HG03571 (cell line): ENCODE measurements around the gene MEFV.
"Not testable (repeated sequence)": the region's sequence is repeated elsewhere in the genome, so short reads cannot be mapped to it uniquely, and the experiment has no call there.

Source experiments
- ATAC-seq: cut with Tn5 transposase; IDR thresholded peaks from one replicate; pipeline ENCODE4 v1.9.1; 2021; ENCODE audit not compliant: unreplicated experiment

Gene MEFV

DNA sequence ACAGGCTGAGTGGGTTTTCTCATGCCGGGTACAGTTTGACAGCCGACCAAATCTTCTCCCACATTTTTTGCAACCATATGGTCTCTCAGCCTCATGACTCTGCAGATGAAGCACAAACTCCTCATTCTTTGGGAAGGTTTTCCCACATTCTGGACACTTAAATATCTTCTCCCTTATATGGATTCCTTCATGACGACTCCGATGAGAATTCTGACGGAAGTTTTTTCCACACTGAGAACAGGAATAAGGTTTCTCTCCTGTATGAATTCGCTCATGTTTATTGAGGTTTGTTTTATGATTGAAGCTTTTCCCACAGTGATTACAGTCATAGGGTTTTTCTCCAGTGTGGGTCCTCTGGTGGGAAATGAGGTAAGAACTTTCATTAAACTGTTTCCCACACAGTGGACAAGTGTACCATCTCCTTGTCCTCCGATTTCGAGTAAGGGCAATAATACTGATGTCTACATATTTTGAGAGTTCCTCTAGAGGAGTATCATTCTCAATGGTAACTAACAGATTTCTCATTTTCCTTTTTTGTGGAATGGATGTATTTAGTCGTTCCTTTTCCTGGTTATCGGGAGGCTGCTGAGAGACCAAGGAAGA is 32.4 kb downstream of the MEFV start:
- ATAC-seq, result no peak

DNA sequence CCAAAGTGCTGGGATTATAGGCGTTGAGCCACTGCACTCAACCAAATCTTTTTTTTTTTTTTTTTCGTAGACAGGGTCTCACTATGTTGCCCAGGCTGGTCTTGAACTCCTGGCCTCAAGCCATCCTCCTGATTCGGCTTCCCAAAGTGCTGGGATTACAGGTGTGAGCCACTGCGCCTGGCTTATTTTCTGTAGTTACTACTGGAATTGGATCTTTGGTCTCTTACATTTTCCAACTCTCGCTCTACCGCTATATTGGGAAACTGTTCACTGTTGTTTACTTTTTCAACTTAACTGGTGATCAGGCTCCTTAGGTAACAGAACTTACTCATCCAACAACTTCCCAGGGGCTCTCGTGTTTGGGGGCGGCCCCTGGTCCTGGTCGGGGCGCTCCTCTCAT is 35.6 kb downstream of the MEFV start:
- no peak for ATAC-seq

DNA sequence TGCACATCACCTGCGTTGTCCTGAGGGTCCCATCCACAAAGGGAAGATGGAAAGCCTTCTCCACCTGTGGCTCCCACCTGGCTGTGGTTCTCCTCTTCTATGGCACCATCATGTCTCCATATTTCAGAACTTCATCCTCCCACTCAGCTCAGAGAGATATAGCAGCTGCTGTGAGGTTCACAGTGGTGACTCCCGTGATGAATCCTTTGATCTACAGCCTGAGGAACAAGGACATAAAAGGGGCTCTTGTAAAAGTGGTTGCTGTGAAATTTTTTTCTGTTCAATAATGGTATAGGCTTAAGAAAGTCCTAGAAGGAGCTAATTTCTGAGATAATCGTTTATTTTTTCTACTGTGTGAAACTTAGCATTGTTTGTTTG is 40.2 kb downstream of the MEFV start:
- no peak for ATAC-seq

DNA sequence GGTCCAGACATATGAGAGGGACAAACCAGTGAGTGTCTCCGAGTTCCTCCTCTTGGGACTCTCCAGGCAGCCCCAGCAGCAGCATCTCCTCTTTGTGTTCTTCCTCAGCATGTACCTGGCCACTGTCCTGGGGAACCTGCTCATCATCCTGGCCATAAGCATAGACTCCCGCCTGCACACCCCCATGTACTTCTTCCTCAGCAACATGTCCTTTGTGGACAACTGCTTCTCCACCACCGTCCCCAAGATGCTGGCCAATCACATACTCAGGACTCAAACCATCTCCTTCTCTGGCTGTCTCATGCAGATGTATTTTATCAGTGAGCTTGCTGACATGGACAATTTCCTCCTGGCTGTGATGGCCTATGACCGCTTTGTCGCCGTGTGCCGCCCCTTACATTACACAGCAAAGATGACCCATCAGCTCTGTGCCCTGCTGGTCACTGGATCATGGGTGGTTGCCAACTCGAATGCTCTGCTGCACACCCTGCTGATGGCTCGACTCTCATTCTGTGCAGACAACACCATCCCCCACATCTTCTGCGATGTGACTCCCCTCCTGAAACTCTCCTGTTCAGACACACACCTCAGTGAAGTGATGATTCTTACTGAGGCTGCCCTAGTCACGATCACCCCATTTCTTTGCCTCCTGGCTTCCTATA is 40.7 kb downstream of the MEFV start:
- ATAC-seq, result no peak

DNA sequence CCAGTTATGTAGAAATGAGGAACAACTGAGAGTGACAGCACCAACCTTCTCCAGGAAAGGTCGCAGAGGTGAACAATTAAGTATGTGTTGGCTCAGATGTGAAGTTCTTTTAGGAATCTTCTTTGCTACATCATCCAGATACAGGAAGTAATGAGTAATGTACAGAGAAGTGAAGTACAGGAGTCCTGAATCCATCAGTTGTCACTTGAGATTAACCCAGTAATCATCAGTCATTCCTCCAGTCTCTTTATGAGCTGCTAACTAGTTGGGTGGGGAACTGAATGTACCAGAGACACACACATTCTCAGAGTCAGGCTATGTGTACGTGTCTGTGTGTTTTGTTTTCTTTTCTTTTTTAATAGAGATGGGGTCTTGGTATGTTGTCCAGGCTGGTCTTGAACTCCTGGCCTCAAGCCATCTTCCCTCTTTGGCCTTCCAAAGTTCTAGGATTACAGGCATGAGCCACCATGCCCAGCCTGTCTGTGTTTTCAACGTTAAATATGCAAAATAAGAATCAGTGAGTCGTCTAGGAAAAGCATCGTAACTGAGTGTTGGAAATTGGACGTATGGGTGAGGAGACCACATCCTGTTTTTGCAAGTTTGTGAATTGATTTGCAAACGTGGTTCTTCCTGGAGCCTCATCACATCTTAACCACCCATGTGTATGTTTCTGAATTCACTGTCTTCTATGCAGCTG is 41.4 kb downstream of the MEFV start:
- ATAC-seq, result no peak

DNA sequence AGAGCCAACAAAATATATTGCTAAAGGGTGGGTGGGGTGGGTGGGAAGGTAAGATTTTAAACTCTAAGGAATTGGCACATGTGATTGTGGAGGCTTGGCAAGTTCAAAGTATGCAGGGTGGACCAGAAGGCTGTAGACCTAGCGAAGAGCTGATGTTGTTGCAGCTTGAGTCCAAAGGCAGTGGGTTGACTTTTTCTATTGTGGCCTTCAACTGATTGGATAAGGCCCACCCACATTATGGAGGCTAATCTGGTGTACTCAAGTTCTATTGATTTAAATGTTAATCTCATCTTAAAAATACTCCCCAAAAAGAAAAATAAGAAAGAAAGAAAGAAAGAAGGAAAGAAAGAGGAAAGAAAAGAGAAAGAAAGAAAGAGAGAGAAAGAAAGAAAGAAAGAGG is 43.9 kb downstream of the MEFV start:
- ATAC-seq, result no peak

DNA sequence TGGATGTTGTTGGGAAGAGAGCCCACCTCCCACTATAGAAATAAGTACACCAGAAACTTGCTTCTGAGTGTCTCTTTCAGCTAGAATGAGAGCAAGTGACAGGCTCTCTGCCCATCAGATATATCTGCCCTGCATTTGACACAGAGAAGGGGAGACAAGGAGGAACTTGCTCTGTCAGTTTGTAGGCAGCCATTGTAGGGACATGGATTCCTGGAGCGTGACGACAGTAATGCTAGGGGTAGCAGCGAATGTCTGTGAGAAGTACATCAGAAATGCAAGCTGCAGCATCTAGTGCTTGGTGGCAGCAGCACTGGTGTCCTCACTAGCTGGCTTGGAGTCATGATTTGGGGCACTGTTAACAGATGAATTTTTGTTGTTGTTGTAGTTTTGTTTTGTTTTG is 44.4 kb downstream of the MEFV start:
- ATAC-seq, result no peak

DNA sequence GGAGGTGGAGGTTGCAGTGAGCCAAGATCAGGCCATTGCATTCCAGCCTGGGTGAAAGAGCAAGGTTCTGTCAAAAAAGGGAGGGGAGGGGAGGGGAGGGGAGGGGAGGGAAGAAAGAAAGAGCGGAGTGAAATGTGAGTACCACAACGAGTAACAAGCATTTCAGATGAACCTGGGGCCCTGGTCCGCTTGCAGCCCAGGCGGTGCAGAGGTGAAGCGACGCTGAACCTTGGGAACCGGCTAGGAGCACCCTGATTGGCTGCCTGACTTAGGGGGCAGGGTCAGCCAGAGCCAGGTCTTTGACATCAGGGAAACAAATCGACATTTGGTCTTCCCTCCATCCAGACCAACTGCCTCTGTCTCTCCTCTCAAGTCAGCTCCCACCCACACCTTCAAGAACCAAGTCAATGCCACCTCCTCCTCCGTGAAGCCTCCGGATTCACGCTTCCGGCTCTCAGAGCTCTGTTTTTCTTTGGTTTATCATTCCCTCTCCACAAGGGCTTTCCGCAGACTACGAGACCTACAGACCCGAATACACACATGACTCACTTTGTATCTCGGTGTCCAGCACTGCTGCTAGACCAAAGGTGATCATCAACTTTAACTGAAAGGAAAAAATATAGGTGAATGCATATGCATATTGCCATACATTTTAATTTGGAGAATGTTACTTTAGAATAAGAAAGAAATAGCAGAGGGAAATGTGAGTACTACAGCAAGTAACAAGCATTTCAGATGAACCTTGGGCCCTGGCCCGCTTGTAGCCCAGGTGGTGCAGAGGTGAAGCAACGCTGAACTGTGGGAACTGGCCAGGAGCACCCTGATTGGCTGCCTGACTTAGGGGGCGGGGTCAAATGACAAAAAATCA is 49.1 kb downstream of the MEFV start:
- ATAC-seq, result no peak

DNA sequence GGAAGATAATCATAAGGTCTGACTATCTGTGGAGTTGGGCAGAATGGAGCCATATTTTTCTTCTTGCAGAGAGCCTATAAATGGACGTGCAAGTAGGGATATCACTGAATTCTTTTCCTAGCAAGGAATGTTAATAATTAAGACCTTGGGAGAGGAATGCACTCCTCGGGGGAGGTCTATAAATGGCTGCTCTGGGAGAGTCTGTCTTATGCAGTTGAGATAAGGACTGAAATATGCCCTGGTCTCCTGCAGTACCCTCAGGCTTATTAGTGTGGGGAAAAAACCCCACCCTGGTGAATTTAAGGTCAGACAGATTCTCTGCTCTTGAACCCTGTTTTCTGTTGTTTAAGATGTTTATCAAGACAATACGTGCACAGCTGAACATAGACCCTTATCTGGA is 50.5 kb downstream of the MEFV start:
- not testable (repeated sequence) for ATAC-seq

DNA sequence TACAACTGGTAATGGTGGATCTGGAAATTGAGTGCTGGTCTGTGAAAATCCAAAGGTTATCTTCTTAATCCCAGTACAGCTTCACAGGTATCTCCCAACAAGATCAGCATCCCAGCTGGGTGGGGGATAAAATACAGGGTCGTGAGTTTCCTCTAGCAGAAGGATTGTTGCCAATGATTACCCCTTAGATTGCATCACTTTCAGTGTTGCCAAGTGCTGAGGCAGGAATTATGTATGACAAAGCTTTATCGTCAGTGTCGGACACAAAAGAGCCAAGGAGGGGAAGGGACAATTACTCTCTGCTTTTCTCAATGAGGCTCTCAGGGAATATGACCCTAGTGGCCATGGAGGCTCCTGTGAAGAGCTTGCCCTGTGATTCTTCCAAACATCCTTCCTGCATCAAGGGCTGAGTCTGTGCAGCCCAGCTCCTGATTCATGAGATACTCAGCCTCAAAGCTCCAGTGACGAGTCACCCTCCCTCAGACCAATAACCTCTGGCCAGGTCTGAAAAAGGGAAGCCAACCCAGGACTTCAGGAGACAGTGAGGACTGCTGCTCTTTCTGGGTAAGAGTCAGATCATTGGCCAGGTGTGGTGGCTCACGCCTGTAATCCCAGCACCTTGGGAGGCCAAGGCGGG is 53.4 kb downstream of the MEFV start:
- no peak for ATAC-seq

DNA sequence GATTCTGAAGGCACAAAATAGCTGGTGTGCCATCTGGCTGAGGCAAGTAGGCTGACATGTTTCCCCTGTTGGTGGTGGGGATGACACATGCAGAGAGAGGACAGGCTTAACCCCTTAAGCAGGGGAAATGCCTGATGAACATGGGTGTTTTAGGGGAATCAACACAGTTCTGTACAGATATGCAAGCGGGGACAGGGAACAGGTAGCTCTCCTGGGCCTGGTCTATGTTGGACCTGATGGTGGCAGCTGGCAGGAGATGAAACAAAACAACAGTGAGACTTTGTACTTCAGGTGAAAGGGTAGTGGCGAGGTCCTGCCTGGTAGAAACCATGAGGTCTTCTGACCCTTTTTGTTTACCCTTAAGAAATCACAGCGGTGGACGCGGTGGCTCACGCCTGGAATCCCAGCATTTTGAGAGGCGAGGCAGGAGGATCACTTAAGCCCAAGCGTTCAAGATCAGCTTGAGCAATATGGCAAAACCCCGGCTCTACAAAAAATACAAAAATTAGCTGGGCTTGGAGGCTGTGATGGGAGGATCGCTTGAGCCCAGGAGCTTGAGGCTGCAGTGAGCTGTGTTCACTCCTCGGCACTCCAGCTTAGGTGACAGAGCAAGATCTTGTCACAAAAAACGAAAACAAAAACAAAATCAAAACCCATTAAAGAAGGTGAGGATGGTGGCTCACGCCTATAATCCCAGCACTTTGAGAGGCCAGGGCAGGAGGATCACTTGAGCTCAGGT is 57.9 kb downstream of the MEFV start:
- ATAC-seq, result no peak

DNA sequence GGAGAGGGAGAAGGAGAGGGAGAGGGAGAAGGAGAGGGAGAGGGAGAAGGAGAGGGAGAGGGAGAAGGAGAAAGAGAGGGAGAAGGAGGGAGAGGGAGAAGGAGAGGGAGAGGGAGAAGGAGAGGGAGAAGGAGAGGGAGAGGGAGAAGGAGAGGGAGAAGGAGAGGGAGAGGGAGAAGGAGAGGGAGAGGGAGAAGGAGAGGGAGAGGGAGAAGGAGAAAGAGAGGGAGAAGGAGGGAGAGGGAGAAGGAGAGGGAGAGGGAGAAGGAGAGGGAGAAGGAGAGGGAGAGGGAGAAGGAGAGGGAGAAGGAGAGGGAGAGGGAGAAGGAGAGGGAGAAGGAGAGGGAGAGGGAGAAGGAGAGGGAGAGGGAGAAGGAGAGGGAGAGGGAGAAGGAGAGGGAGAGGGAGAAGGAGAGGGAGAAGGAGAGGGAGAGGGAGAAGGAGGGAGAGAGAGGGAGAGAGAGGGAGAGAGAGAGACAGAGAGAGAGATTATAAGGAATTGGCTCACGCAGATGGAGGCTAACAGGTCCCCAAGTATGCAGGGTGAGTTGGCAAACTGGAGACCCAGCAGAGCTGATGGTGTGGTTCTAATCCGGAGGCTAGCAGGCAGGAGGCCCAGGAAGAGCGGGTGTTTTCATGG is 58.6 kb downstream of the MEFV start:
- ATAC-seq, result not testable (repeated sequence)

DNA sequence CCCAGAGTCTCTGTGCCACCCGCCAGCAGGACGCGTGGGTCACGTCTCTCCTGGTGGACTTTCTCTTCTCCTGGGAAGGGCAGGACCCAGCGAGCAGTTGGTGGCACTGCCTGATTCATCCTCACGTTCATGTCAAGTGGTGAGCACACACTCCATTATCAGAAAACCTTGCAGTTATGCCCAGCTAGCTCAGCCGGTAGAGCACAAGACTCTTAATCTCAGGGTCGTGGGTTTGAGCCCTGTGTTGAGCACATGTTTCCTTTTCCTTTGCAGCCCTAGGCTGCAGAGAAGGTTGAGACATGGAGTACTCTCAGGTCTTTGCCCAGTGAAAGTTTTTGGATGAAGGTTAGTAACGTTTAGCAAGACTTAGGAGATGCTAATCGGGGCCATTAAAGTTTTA is 60.5 kb downstream of the MEFV start:
- no peak for ATAC-seq

DNA sequence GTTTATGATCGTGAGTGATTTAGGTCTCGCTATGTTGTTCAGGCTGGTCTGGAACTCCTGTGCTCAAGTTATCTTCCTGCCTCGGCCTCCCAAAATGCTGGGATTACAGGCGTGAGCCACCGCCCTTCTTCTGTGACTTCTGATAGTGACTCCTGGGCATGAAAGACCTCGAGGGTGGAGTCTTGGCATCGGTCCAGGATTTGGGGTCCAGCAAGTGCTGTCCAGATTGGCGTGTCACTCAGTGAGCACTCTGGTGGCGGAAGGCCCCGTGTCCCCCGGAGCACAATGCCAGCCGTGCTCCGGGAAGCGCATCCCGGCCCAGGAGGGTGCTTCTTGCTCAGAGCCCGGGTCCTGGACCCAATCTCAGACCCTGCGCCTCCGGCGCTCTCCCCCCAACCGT is 61.6 kb downstream of the MEFV start:
- ATAC-seq, result no peak

DNA sequence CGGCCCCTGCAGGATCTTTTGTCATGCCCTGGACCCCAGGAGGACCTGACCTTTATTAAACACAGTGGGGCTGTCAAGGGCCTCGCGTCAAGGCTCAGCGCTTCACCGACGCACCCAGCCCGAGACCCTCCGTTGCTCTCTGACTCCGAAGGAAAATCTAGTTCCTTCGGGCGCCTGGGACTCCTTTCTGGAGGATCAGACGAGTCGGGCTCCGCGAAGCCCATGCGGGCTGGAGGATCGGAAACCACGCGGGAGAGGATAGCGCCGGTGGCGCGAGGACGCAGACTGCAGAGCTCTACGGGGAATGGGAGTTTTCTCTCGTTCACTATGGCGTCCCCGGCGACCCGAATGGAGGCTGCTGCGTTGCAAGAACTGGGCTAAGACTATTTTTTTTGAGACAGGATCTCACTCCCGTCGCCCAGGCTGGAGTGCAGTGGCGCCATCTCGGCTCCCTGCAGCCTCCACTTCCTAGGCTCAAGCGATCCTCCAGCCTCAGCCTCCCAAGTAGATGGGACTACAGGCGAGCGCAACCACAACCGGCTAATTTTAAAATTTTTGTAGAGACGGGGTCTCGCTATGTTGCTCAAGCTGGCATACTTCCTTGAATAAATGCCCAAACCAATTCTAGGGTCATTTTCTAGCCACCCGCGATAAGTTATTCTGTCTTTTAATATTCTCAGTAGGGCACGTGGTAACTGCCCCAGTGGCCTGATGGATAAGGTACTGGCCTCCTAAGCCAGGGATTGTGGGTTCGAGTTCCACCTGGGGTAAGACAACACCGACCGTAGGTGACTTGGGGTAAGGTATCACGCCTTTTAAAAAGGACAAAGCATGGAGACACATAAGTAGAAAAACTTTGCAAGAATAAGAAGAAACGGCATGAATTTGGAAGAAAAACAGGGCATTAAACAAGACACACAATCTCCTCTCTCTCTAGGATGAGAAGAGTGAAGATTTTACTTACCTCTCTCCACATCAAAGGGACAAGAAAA is 62.9 kb downstream of the MEFV start:
- no peak for ATAC-seq

DNA sequence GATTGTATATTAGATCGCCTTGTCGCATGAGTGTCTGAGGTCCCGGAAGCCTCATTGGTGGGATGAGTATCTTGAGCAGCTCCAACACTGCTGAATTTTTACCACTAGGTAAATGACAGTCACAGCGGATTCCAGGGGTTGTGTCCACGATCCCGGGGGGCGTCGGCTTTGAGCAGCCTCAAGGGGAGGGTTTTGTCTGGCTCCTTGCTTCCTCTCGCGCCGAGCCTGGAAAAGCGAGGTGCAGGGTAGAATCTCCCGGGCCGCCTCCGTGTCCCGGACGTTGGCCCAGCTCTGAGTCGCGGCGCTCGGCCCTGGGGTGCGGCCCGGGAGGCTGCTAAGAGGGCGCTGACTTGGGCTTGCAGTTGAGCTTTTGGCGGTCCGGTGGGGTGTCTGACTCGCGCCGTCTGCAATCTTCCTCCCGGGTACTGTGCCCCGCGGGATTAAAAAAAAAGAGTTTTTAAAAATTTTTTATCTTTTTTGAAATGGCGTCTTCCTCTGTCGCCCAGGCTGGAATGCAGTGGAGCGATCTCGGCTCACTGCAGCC is 63.9 kb downstream of the MEFV start:
- no peak for ATAC-seq
